Mucosa of descending colon (tissue), 3 donors: Measurements from ENCODE around the gene RNF145. TPM values are rescaled to one million over a fixed set of nuclear protein-coding genes. Genes with fewer than 3 reads are reported as not detected.
A peak's percentile ranks its signal among the peaks of the same experiment; 100 is the strongest.
"Not testable (repeated sequence)": the region's sequence is repeated elsewhere in the genome, so short reads cannot be mapped to it uniquely, and the experiment has no call there.

Experiments
- ATAC-seq: fragments of 200-7000 bp; cut with Tn5 transposase; one replicate; pipeline ENCODE4 v1.9.1; 2020; ENCODE audit warnings: mild to moderate bottlenecking, moderate library complexity
- DNase-seq, 3 donors: peaks; one replicate each; pipeline ENCODE4 v3.0.0-alpha.2; 2020
- H3K36me3 ChIP-seq: fragments of 200-600 bp; one replicate; pipeline ENCODE4 v1.8.0; 2021; ENCODE audit warnings: low read depth, mild to moderate bottlenecking
- H3K4me1 ChIP-seq: fragments of 200-600 bp; one replicate; pipeline ENCODE4 v1.8.0; 2021; ENCODE audit warnings: low read depth, mild to moderate bottlenecking
- H3K4me3 ChIP-seq: fragments of 200-600 bp; one replicate; pipeline ENCODE4 v1.8.0; 2021; ENCODE audit warnings: mild to moderate bottlenecking
- H3K9me3 ChIP-seq: fragments of 200-600 bp; one replicate; pipeline ENCODE4 v1.8.0; 2021; ENCODE audit warnings: mild to moderate bottlenecking
- intact Hi-C, 2 donors: fragments of 100-400 bp; cut with DNase I in 1 of 2; cut with micrococcal nuclease in 1 of 2; formaldehyde crosslinking; loops; one replicate each; pipeline versions ENCODE4 v1.11.0 to v1.11.1; 2022; cut with DNase I, micrococcal nuclease
- total RNA-seq, 3 donors: library from RNA; stranded (reverse); fragmentation: NEBNext Ultra II Directional in 2 of 3; extraction: Animal tissue kit (Norgen Biotek cat#: 25700) in 2 of 3; gene quantifications; one replicate each; pipeline versions ENCODE4 v1.2.1 to v1.2.4, GENCODE V29; 2021 to 2023
- TF ChIP-seq, protein P1 (sequence below): fragments of 200-600 bp; IDR thresholded peaks from one replicate; pipeline ENCODE4 v1.8.0; 2022; ENCODE audit warnings: antibody characterized with exemption, mild to moderate bottlenecking
- donor health status: DM: no; HTN: no; CAD: no; lungs with moderate emphysema.
- donor health status: DM: no; HTN: no; CAD: no.
- donor health status: DM: no; HTN: yes; CAD: no.

Gene RNF145
- total RNA-seq, 3 donors from 2014 or later: 50.0 to 72.6 (median 57.2) TPM

DNA sequence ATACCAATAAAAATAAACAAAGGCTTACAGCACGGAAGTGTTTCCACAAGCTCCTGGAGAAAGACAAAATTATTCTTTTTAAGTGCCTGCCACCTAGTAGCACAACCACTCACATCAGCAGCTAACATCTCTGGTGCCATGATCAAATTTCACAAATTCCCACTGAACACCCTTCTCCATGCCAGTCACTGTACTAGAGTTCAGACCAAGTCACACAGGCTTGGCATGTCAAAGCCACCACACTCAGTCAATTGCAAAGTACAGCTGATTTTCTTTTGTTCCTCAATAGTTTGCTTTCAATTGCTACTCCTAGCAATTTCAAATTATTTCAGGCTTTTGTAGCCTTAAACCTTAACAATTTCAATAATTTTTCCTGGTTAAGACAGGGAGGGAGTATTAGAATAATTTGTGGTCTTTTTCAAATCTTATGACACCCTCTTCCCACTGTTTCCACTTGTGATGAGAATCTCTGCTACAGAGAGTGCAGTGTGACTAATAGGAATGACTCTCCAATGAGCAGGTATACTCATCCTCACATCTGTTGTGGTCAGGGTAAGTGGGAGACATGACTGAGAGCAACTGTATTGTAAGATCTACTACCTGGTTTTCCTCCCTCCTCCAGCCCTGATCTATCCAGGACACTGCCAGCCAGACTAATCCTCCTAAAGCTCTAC is 46.2 kb downstream of the RNF145 start:
- Histone ChIP-seq H3K4me3 (no peak overlapping the region), H3K4me1 (no peaks in the 10 kb centered on the region), H3K9me3 (no peaks in the 10 kb centered on the region), H3K36me3 (no peaks in the 10 kb centered on the region)
- DNase-seq (no peak), ATAC-seq (peak; percentile 27)
- TF ChIP-seq, protein P1, sequence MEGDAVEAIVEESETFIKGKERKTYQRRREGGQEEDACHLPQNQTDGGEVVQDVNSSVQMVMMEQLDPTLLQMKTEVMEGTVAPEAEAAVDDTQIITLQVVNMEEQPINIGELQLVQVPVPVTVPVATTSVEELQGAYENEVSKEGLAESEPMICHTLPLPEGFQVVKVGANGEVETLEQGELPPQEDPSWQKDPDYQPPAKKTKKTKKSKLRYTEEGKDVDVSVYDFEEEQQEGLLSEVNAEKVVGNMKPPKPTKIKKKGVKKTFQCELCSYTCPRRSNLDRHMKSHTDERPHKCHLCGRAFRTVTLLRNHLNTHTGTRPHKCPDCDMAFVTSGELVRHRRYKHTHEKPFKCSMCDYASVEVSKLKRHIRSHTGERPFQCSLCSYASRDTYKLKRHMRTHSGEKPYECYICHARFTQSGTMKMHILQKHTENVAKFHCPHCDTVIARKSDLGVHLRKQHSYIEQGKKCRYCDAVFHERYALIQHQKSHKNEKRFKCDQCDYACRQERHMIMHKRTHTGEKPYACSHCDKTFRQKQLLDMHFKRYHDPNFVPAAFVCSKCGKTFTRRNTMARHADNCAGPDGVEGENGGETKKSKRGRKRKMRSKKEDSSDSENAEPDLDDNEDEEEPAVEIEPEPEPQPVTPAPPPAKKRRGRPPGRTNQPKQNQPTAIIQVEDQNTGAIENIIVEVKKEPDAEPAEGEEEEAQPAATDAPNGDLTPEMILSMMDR: no peak
- intact Hi-C loops: no loop called here

GRCh38 chr5:159161361-159162214 is 47.8 kb downstream of the RNF145 start:
- intact Hi-C loops: no loop called here
- no peak overlapping the region for H3K4me3 ChIP-seq
- H3K9me3 ChIP-seq: no peaks in the 10 kb centered on the region
- ATAC-seq (no peak), DNase-seq (no peak)
- H3K4me1 ChIP-seq: no peaks in the 10 kb centered on the region
- H3K36me3 ChIP-seq: no peaks in the 10 kb centered on the region
- TF ChIP-seq, protein P1: no peak

DNA sequence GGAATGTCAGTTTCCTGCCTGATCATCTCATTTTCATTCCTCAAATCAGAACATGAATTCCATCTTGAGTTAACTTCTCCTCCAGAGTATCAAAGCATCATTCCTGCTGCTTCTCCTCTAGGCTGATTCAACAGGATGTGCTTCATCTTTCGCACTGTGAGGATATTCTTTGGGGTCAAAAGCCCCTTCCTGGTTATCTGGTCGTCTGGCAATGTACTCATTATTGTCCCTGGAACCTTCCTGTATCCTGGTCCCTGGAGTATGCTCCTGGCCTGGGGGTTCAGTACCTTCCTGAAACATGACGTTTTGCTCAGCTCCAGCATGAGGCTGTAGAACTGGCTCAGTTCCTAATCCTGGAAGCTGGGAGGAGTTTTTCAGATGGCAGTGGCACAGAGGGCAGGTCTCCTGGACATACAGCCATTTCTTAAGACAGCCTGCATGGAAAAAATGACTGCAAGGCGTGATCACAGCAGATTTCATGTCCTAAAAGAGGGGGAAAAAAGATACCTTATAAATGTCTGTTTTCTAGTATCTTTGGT is 50.7 kb downstream of the RNF145 start:
- not testable (repeated sequence) for H3K36me3 ChIP-seq, DNase-seq, H3K4me3 ChIP-seq, H3K4me1 ChIP-seq, H3K9me3 ChIP-seq
- intact Hi-C loops: loop anchor here in 1 of 2 donors (10.0 kb wide), 2 partner anchors 106 to 156 kb away; partner anchors contain the start of gene UBLCP1
- peak; percentile 38 for ATAC-seq

DNA sequence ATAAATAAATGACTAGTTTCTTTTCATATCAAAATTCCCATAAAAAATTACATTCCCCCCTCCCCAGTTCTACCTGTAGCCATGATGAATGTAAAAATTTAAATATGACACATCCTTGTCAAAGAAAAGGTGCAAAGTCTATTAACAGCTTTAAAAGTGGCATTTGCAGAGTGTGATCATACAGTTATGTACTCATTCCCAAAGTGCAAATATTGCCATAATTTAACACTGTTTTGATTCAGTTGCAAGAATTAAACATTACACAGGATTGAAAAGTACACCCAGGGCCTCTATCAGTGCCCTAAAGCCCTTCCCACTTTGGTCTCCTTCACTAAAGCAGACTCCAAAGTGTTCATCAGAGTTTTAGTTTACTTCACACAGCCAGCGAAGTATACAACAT is 51.8 kb downstream of the RNF145 start:
- H3K36me3 ChIP-seq: no peaks in the 10 kb centered on the region
- no peaks in the 10 kb centered on the region for H3K9me3 ChIP-seq
- intact Hi-C loops: loop anchor here in 1 of 2 donors (10.0 kb wide), 2 partner anchors 107 to 157 kb away; partner anchors contain the start of gene UBLCP1
- DNase-seq (no peak), ATAC-seq (peak; percentile 72)
- TF ChIP-seq, protein P1: no peak
- H3K4me1 ChIP-seq: no peaks in the 10 kb centered on the region
- no peak overlapping the region for H3K4me3 ChIP-seq

DNA sequence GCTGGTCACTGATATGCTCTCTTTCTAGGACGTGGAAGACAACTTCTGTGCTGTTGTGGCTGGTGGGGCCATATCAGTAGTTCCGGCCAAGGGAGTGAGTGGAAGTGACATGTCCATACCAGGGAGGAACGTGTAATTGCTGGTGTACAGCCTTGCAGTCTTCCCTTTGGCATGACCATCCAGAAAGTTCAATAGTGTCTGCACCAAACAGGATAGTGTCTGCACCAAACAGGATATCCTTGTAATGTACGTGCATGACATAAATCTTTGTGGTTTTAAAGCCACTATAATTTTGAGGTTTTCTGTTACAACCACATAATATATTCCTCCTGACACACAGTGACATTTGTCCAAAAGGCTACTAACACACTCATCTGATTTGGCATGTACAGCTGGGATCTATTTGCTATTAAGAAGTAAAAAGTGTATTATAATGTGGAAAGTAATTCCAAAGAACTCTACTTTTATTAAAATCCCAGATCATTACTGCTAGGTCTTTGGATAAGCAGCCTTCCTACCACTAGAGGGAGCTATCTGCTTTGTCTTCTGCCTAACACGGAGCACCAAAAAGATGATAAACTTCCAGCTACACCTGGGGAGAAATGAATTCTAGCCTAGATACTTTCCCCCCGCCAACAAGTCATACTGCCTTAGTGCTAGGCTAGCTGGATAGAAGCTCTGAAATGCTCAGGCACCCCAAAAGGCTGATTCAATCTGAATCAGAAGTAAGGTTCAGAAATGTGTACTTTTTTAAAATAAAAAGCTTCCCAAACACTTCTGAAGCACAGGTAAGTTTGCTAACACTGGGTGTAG is 52.7 kb downstream of the RNF145 start:
- intact Hi-C loops: loop anchor here in 1 of 2 donors (10.0 kb wide), 2 partner anchors 108 to 158 kb away; partner anchors contain the start of gene UBLCP1
- no peaks in the 10 kb centered on the region for H3K9me3 ChIP-seq
- peak; percentile 88 for ATAC-seq
- no peaks in the 10 kb centered on the region for H3K4me1 ChIP-seq
- H3K36me3 ChIP-seq: no peaks in the 10 kb centered on the region
- TF ChIP-seq, protein P1: peak; percentile 68
- H3K4me3 ChIP-seq: no peak overlapping the region
- peak in 1 of 3 donors; percentile 75 for DNase-seq
